GM21619 (cell line): ENCODE results near the gene GZMB.
"Not testable (repeated sequence)": the region's sequence is repeated elsewhere in the genome, so short reads cannot be mapped to it uniquely, and the experiment has no call there.

Experiments
- ATAC-seq: cut with Tn5 transposase; IDR thresholded peaks from one replicate; pipeline ENCODE4 v1.9.1; 2021; ENCODE audit not compliant: unreplicated experiment

The GZMB gene

GRCh38 chr14:24634158-24634557, at the start of gene GZMB:
Gene GZMB, minus strand, starts transcription at chr14:24634190. Its CDS starts 30 bp downstream, at chr14:24634160.
- no peak for ATAC-seq

GRCh38 chr14:24681056-24681455, 47.1 kb upstream of the GZMB start:
- no peak for ATAC-seq

GRCh38 chr14:24680516-24680915, 46.5 kb upstream of the GZMB start:
- ATAC-seq: no peak

- no peak for ATAC-seq
Measured at GRCh38 chr14:24679248-24679961, 45.4 kb upstream of the GZMB start.

- peak; percentile 72 for ATAC-seq
Measured at GRCh38 chr14:24678801-24679247, 44.8 kb upstream of the GZMB start.

- ATAC-seq: no peak
Measured at GRCh38 chr14:24677956-24678355, 44.0 kb upstream of the GZMB start.

- peak; percentile 58 for ATAC-seq
Measured at GRCh38 chr14:24674204-24674970, 40.4 kb upstream of the GZMB start.

GRCh38 chr14:24673534-24674203, 39.7 kb upstream of the GZMB start:
- peak; percentile 64 for ATAC-seq

GRCh38 chr14:24673059-24673458, 39.1 kb upstream of the GZMB start:
- peak; percentile 39 for ATAC-seq

- no peak for ATAC-seq
Measured at GRCh38 chr14:24670594-24670993, 36.6 kb upstream of the GZMB start.

GRCh38 chr14:24669651-24670050, 35.7 kb upstream of the GZMB start:
- ATAC-seq: no peak

GRCh38 chr14:24665440-24665991, 31.5 kb upstream of the GZMB start:
- ATAC-seq: peak; percentile 95

- ATAC-seq: no peak
Measured at GRCh38 chr14:24664366-24664765, 30.4 kb upstream of the GZMB start.

- ATAC-seq: no peak
Measured at GRCh38 chr14:24662753-24663152, 28.8 kb upstream of the GZMB start.

- no peak for ATAC-seq
Measured at GRCh38 chr14:24659916-24660570, 26.1 kb upstream of the GZMB start.

- ATAC-seq: not testable (repeated sequence)
Measured at GRCh38 chr14:24648361-24648760, 14.4 kb upstream of the GZMB start.

GRCh38 chr14:24639905-24640304, 5.9 kb upstream of the GZMB start:
- no peak for ATAC-seq

- ATAC-seq: no peak
Measured at GRCh38 chr14:24639270-24639669, 5.3 kb upstream of the GZMB start.

- no peak for ATAC-seq
Measured at GRCh38 chr14:24633353-24633752, 637 bp downstream of the GZMB start.

GRCh38 chr14:24632761-24633160, 1.2 kb downstream of the GZMB start:
- ATAC-seq: no peak

- no peak for ATAC-seq
Measured at GRCh38 chr14:24632336-24632735, 1.7 kb downstream of the GZMB start.
